Measurements from ENCODE around the gene SIVA1. TPM values are rescaled to one million over a fixed set of nuclear protein-coding genes. Genes with fewer than 3 reads are reported as not detected.
A peak's percentile ranks its signal among the peaks of the same experiment; 100 is the strongest.

SIVA1 gene
- polyA plus RNA-seq, 1 donor from 2014 or later, result 195 TPM

GRCh38 chr14:104794631-104794992 is 41.7 kb downstream of the SIVA1 start:
- H3K4me1 Mint-ChIP-seq, result peaks cover 22 to 23% (median 23%) of the 10 kb centered on the region in 3 donors
- no peaks in the 10 kb centered on the region for H3K27me3 Mint-ChIP-seq
- H3K36me3 Mint-ChIP-seq, result no peaks in the 10 kb centered on the region
- H3K9me3 Mint-ChIP-seq, result no peaks in the 10 kb centered on the region
- H3K27ac Mint-ChIP-seq, result peak overlapping the region; percentile 85 to 91 (median 90)
- peak overlapping the region; percentile 84 to 96 (median 90) for H3K4me3 Mint-ChIP-seq

- Mint-ChIP-seq H3K36me3 (no peaks in the 10 kb centered on the region), H3K4me1 (peaks cover 22 to 26% (median 23%) of the 10 kb centered on the region in 3 donors), H3K9me3 (no peaks in the 10 kb centered on the region), H3K4me3 (peak within 1 kb of the TSS; percentile 84 to 96 (median 90)), H3K27me3 (no peaks in the 10 kb centered on the region), H3K27ac (peak within 1 kb of the TSS; percentile 85 to 91 (median 90))
Observed at GRCh38 chr14:104794993-104795780, 42.2 kb downstream of the SIVA1 start, which contains the start of gene AKT1. Gene AKT1, minus strand, starts transcription at chr14:104795748. Its CDS starts 3,105 bp downstream, at chr14:104792643.

- no peaks in the 10 kb centered on the region for H3K27me3 Mint-ChIP-seq
Observed at GRCh38 chr14:104795781-104796686, 43.1 kb downstream of the SIVA1 start.

GRCh38 chr14:104796687-104797081 is 43.7 kb downstream of the SIVA1 start:
- Mint-ChIP-seq H3K36me3 (no peaks in the 10 kb centered on the region), H3K27me3 (no peaks in the 10 kb centered on the region), H3K27ac (peak overlapping the region in 2 of 3 donors; percentile 71 to 85), H3K4me3 (peak overlapping the region; percentile 66 to 86 (median 78)), H3K9me3 (no peaks in the 10 kb centered on the region), H3K4me1 (peaks cover 22 to 28% (median 23%) of the 10 kb centered on the region in 3 donors)

More at GRCh38 chr14:104795781-104796686, 43.1 kb downstream of the SIVA1 start:
- Mint-ChIP-seq H3K4me3 (peak overlapping the region; percentile 66 to 86 (median 78)), H3K4me1 (peaks cover 22 to 26% (median 23%) of the 10 kb centered on the region in 3 donors), H3K36me3 (no peaks in the 10 kb centered on the region), H3K27ac (peak overlapping the region; percentile 16 to 85 (median 71)), H3K9me3 (no peaks in the 10 kb centered on the region)

- peak overlapping the region in 1 of 3 donors; percentile 71 for H3K27ac Mint-ChIP-seq
- peaks cover 22 to 28% (median 23%) of the 10 kb centered on the region in 3 donors for H3K4me1 Mint-ChIP-seq
- H3K27me3 Mint-ChIP-seq, result no peaks in the 10 kb centered on the region
- no peaks in the 10 kb centered on the region for H3K9me3 Mint-ChIP-seq
- no peaks in the 10 kb centered on the region for H3K36me3 Mint-ChIP-seq
- peak overlapping the region in 3 of 4 donors; percentile 30 to 82 (median 71) for H3K4me3 Mint-ChIP-seq
Observed at GRCh38 chr14:104797115-104798044, 44.4 kb downstream of the SIVA1 start.

GRCh38 chr14:104798300-104799243 is 45.6 kb downstream of the SIVA1 start:
- no peaks in the 10 kb centered on the region for H3K27me3 Mint-ChIP-seq
- no peaks in the 10 kb centered on the region for H3K9me3 Mint-ChIP-seq
- peaks cover 23 to 26% (median 25%) of the 10 kb centered on the region in 3 donors for H3K4me1 Mint-ChIP-seq
- peak overlapping the region in 3 of 4 donors; percentile 25 to 82 (median 81) for H3K4me3 Mint-ChIP-seq
- no peaks in the 10 kb centered on the region for H3K36me3 Mint-ChIP-seq
- peak overlapping the region; percentile 71 to 93 (median 92) for H3K27ac Mint-ChIP-seq

- Mint-ChIP-seq H3K9me3 (no peaks in the 10 kb centered on the region), H3K4me1 (peaks cover 19 to 22% (median 21%) of the 10 kb centered on the region in 3 donors), H3K4me3 (peak overlapping the region; percentile 55 to 91 (median 82)), H3K36me3 (no peaks in the 10 kb centered on the region), H3K27ac (peak overlapping the region; percentile 71 to 93 (median 92)), H3K27me3 (no peaks in the 10 kb centered on the region)
Observed at GRCh38 chr14:104799244-104800014, 46.5 kb downstream of the SIVA1 start.

- peaks cover 18 to 20% (median 18%) of the 10 kb centered on the region in 3 donors for H3K4me1 Mint-ChIP-seq
- H3K4me3 Mint-ChIP-seq, result peak overlapping the region; percentile 55 to 91 (median 82)
- H3K9me3 Mint-ChIP-seq, result no peaks in the 10 kb centered on the region
- no peaks in the 10 kb centered on the region for H3K27me3 Mint-ChIP-seq
- H3K27ac Mint-ChIP-seq, result peak overlapping the region; percentile 71 to 93 (median 92)
- no peaks in the 10 kb centered on the region for H3K36me3 Mint-ChIP-seq
Observed at GRCh38 chr14:104800015-104800770, 47.2 kb downstream of the SIVA1 start.

- Mint-ChIP-seq H3K36me3 (no peaks in the 10 kb centered on the region), H3K27ac (peak within 1 kb of the TSS; percentile 86 to 93 (median 92)), H3K4me3 (peak within 1 kb of the TSS; percentile 82 to 96 (median 86)), H3K9me3 (no peaks in the 10 kb centered on the region), H3K27me3 (no peaks in the 10 kb centered on the region), H3K4me1 (peaks cover 18 to 20% (median 18%) of the 10 kb centered on the region in 3 donors)
Observed at GRCh38 chr14:104800771-104801519, 48.0 kb downstream of the SIVA1 start, which contains the start of gene ZBTB42. Gene ZBTB42, plus strand, starts transcription at chr14:104801101. Its CDS starts 97 bp downstream, at chr14:104801198.

- Mint-ChIP-seq H3K27ac (peak overlapping the region in 1 of 3 donors; percentile 86), H3K4me3 (peak overlapping the region; percentile 82 to 96 (median 86)), H3K36me3 (no peaks in the 10 kb centered on the region), H3K4me1 (peaks cover 15 to 18% (median 16%) of the 10 kb centered on the region in 3 donors), H3K9me3 (no peaks in the 10 kb centered on the region), H3K27me3 (no peaks in the 10 kb centered on the region)
Observed at GRCh38 chr14:104801520-104802393, 48.8 kb downstream of the SIVA1 start.

Data from IgD-negative memory B cell (primary cell).